K562 (cell line): ENCODE results near the gene TXNDC9. TPM values are rescaled to one million over a fixed set of nuclear protein-coding genes. Genes with fewer than 3 reads are reported as not detected.

Source experiments
- COPS2 ChIP-seq: fragments of 450-650 bp; conservative IDR thresholded peaks from 2 replicates; pipeline ENCODE4 v1.6.1; 2016; ENCODE audit warnings: mild to moderate bottlenecking, moderate library complexity
- ETV5 ChIP-seq: sonication (generic); formaldehyde crosslinking; IDR thresholded peaks from 2 replicates; pipeline ENCODE4 v1.4.0; 2020; ENCODE audit warnings: low read depth, mild to moderate bottlenecking, missing genetic modification reagents
- FOXM1 ChIP-seq, 2 experiments: fragments of 450-650 bp in 1 of 2; sonication (generic) in 1 of 2; formaldehyde crosslinking in 1 of 2; IDR thresholded peaks; 2 replicates each; pipeline versions ENCODE4 v1.6.1 to v1.9.0; 2017 to 2022; ENCODE audit warnings: low read depth in 2 of 2, mild to moderate bottlenecking in 2 of 2, missing genetic modification reagents in 1 of 2, moderate library complexity in 1 of 2
- HIVEP1 ChIP-seq: fragments of 250-450 bp; sonication (Bioruptor Pico); IDR thresholded peaks from 2 replicates; pipeline ENCODE4 v1.4.0; 2020; ENCODE audit warnings: mild to moderate bottlenecking
- MTA1 ChIP-seq: fragments of 450-650 bp; IDR thresholded peaks from 2 replicates; pipeline ENCODE4 v1.6.1; 2017; ENCODE audit warnings: borderline replicate concordance
- MYNN ChIP-seq, 2 experiments: sonication (generic); formaldehyde crosslinking in 1 of 2; IDR thresholded peaks; 2 replicates each; pipeline versions ENCODE4 v1.5.0 to v1.6.1; 2016 to 2020; ENCODE audit warnings: antibody characterized with exemption in 1 of 2, missing genetic modification reagents in 1 of 2
- RFX5 ChIP-seq: IDR thresholded peaks from 2 replicates; pipeline ENCODE4 v1.6.1; 2011; ENCODE audit warnings: low read depth, mild to moderate bottlenecking, improper control_type of control experiment, low read length
- SIRT6 ChIP-seq: IDR thresholded peaks from one replicate; pipeline ENCODE4 v1.6.1; 2012; ENCODE audit warnings: low read depth, mild to moderate bottlenecking, control low read depth, inconsistent platforms, low read length, moderate library complexity
- TAL1 ChIP-seq: fragments of 450-650 bp; IDR thresholded peaks from 2 replicates; pipeline ENCODE4 v1.6.1; 2016; ENCODE audit warnings: mild to moderate bottlenecking
- ZFP1 ChIP-seq: fragments of 450-650 bp; formaldehyde crosslinking; IDR thresholded peaks from 2 replicates; pipeline ENCODE4 v1.4.0; 2020; ENCODE audit warnings: mild to moderate bottlenecking, mixed read lengths
- ZKSCAN3 ChIP-seq: fragments of 250-450 bp; sonication (Bioruptor Pico); IDR thresholded peaks from 2 replicates; pipeline ENCODE4 v1.4.0; 2020
- ZNF668 ChIP-seq: fragments of 250-450 bp; sonication (Bioruptor Pico); IDR thresholded peaks from 2 replicates; pipeline ENCODE4 v1.8.0; 2022; ENCODE audit warnings: mild to moderate bottlenecking, inconsistent platforms
- polyA plus RNA-seq, 8 experiments: library from polyadenylated mRNA; depleted of rRNA in 4 of 8; stranded (reverse) in 5 of 8; unstranded in 3 of 8; fragments of >200 nt; fragmentation: Nextera tagmentation in 2 of 8; fragmentation: Illumina TruSeq in 1 of 8; extraction: Ambion mirVana in 2 of 8; extraction: Trizol in 1 of 8; gene quantifications; 2 replicates each; pipeline versions ENCODE4 v1.2.1 to v1.2.3, GENCODE V29; 2011 to 2014; ENCODE audit warnings: inconsistent platforms in 1 of 8, missing spikeins in 1 of 8
- total RNA-seq, 7 experiments: library from RNA; depleted of rRNA in 6 of 7; stranded (reverse); fragments of >200 nt in 6 of 7; fragmentation: Illumina TruSeq in 2 of 7; extraction: Trizol in 2 of 7; gene quantifications; 2 replicates each; pipeline versions ENCODE4 v1.2.1 to v1.2.3, GENCODE V29; 2011 to 2021; ENCODE audit warnings: low replicate concordance in 1 of 7
- TF ChIP-seq, protein P1 (sequence below): fragments of 450-650 bp; IDR thresholded peaks from 2 replicates; pipeline ENCODE4 v1.6.1; 2016; ENCODE audit warnings: mild to moderate bottlenecking, moderate library complexity
- TF ChIP-seq, protein P2 (sequence below): fragments of 250-450 bp; sonication (Bioruptor Pico); IDR thresholded peaks from 2 replicates; pipeline ENCODE4 v1.8.0; 2021; ENCODE audit warnings: moderate library complexity, mild to moderate bottlenecking, inconsistent platforms
- TF ChIP-seq, protein P3 (sequence below): fragments of 450-650 bp; IDR thresholded peaks from one replicate; pipeline ENCODE4 v1.6.1; 2018; ENCODE audit warnings: mild to moderate bottlenecking, moderate library complexity; ENCODE audit not compliant: partially characterized antibody

Gene TXNDC9
- total and polyA plus RNA-seq, 9 of the 15 experiments (the other 6 are each of a cell fraction or from before 2014, with no cell fraction given): 37.5 to 211 (median 65.5) TPM

DNA sequence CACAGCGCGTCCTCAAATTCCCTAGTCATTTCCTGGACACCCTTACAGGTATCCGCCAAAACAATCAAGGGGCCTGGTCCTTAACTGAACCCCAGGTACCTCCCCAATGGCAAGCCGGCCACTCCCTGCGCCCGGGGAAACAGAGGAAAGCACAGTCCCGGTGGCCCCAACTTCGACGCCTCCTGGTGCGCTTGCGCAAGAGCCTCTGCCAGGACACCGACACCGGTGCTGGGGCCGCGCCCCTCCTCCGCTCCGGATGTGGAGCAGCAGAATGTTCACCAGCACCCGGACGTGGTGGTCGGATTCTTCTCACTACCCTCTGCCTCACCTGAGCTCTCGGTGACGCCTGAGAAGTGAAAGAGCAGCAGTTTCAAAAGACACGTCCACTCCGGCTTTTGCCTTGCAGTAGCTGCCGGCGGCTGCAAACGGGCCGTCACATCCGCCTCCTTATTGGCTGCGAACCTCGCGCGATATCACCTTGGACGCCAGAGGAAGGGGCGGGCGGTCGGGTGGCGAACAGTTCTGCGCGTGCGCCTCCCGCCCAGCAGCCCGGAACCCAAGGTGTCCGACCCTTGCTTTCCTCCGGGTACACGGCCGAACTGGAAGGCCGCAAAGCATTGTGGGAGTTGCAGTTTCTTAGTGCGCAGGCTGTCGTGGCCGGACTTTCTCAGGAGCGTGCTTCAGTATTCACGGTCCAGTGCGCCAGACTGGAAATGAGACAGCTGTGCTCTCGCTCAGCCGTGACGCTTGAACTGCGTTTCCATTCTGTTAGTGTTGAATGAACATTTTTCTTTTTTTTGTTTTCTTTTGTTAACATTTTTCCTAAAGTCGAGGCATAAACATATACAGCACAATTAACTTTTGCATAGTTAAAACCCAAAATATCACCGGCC is at the start of gene TXNDC9 (continued):
- TF ChIP-seq, protein P1, sequence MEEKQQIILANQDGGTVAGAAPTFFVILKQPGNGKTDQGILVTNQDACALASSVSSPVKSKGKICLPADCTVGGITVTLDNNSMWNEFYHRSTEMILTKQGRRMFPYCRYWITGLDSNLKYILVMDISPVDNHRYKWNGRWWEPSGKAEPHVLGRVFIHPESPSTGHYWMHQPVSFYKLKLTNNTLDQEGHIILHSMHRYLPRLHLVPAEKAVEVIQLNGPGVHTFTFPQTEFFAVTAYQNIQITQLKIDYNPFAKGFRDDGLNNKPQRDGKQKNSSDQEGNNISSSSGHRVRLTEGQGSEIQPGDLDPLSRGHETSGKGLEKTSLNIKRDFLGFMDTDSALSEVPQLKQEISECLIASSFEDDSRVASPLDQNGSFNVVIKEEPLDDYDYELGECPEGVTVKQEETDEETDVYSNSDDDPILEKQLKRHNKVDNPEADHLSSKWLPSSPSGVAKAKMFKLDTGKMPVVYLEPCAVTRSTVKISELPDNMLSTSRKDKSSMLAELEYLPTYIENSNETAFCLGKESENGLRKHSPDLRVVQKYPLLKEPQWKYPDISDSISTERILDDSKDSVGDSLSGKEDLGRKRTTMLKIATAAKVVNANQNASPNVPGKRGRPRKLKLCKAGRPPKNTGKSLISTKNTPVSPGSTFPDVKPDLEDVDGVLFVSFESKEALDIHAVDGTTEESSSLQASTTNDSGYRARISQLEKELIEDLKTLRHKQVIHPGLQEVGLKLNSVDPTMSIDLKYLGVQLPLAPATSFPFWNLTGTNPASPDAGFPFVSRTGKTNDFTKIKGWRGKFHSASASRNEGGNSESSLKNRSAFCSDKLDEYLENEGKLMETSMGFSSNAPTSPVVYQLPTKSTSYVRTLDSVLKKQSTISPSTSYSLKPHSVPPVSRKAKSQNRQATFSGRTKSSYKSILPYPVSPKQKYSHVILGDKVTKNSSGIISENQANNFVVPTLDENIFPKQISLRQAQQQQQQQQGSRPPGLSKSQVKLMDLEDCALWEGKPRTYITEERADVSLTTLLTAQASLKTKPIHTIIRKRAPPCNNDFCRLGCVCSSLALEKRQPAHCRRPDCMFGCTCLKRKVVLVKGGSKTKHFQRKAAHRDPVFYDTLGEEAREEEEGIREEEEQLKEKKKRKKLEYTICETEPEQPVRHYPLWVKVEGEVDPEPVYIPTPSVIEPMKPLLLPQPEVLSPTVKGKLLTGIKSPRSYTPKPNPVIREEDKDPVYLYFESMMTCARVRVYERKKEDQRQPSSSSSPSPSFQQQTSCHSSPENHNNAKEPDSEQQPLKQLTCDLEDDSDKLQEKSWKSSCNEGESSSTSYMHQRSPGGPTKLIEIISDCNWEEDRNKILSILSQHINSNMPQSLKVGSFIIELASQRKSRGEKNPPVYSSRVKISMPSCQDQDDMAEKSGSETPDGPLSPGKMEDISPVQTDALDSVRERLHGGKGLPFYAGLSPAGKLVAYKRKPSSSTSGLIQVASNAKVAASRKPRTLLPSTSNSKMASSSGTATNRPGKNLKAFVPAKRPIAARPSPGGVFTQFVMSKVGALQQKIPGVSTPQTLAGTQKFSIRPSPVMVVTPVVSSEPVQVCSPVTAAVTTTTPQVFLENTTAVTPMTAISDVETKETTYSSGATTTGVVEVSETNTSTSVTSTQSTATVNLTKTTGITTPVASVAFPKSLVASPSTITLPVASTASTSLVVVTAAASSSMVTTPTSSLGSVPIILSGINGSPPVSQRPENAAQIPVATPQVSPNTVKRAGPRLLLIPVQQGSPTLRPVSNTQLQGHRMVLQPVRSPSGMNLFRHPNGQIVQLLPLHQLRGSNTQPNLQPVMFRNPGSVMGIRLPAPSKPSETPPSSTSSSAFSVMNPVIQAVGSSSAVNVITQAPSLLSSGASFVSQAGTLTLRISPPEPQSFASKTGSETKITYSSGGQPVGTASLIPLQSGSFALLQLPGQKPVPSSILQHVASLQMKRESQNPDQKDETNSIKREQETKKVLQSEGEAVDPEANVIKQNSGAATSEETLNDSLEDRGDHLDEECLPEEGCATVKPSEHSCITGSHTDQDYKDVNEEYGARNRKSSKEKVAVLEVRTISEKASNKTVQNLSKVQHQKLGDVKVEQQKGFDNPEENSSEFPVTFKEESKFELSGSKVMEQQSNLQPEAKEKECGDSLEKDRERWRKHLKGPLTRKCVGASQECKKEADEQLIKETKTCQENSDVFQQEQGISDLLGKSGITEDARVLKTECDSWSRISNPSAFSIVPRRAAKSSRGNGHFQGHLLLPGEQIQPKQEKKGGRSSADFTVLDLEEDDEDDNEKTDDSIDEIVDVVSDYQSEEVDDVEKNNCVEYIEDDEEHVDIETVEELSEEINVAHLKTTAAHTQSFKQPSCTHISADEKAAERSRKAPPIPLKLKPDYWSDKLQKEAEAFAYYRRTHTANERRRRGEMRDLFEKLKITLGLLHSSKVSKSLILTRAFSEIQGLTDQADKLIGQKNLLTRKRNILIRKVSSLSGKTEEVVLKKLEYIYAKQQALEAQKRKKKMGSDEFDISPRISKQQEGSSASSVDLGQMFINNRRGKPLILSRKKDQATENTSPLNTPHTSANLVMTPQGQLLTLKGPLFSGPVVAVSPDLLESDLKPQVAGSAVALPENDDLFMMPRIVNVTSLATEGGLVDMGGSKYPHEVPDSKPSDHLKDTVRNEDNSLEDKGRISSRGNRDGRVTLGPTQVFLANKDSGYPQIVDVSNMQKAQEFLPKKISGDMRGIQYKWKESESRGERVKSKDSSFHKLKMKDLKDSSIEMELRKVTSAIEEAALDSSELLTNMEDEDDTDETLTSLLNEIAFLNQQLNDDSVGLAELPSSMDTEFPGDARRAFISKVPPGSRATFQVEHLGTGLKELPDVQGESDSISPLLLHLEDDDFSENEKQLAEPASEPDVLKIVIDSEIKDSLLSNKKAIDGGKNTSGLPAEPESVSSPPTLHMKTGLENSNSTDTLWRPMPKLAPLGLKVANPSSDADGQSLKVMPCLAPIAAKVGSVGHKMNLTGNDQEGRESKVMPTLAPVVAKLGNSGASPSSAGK: no peak
- TF ChIP-seq ZFP1 (no peak), MTA1 (no peak), HIVEP1 (CRISPR knock-in tag) (no peak), SIRT6 (no peak), FOXM1 (IDR thresholded peaks at IDR 0.05; ENCODE audit: low read depth) (no peak), FOXM1 (CRISPR knock-in tag; IDR thresholded peaks at IDR 0.05; ENCODE audit: low read depth) (no peak; the same call in 1 of the 2 replicates), COPS2 (no peak), ETV5 (CRISPR knock-in tag) (peak; percentile 81), TAL1 (no peak), MYNN (IDR thresholded peaks at IDR 0.05) (no peak), MYNN (CRISPR knock-in tag; IDR thresholded peaks at IDR 0.05) (no peak), ZKSCAN3 (CRISPR knock-in tag) (no peak), RFX5 (no peak), ZNF668 (no peak)
- TF ChIP-seq, protein P2, sequence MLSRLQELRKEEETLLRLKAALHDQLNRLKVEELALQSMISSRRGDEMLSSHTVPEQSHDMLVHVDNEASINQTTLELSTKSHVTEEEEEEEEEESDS (CRISPR knock-in tag): no peak
- TF ChIP-seq, protein P3, sequence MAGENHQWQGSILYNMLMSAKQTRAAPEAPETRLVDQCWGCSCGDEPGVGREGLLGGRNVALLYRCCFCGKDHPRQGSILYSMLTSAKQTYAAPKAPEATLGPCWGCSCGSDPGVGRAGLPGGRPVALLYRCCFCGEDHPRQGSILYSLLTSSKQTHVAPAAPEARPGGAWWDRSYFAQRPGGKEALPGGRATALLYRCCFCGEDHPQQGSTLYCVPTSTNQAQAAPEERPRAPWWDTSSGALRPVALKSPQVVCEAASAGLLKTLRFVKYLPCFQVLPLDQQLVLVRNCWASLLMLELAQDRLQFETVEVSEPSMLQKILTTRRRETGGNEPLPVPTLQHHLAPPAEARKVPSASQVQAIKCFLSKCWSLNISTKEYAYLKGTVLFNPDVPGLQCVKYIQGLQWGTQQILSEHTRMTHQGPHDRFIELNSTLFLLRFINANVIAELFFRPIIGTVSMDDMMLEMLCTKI: no peak
